Suprapubic skin (tissue), 4 donors: Measurements from ENCODE around the gene IWS1. TPM values are rescaled to one million over a fixed set of nuclear protein-coding genes. Genes with fewer than 3 reads are reported as not detected.

Source experiments
- DNase-seq, 2 donors: peaks; one replicate each; pipeline ENCODE4 v3.0.0-alpha.2; 2019; ENCODE audit warnings: low spot score in 2 of 2
- H3K27ac ChIP-seq: fragments of 200-600 bp; sonication (generic); one replicate; pipeline ENCODE4 v1.5.1; 2019
- H3K27me3 ChIP-seq: fragments of 200-600 bp; sonication (generic); one replicate; pipeline ENCODE4 v1.5.1; 2019
- H3K36me3 ChIP-seq: fragments of 200-600 bp; sonication (generic); one replicate; pipeline ENCODE4 v1.5.1; 2019
- H3K4me1 ChIP-seq: fragments of 200-600 bp; sonication (generic); one replicate; pipeline ENCODE4 v1.5.1; 2019
- H3K4me3 ChIP-seq: fragments of 200-600 bp; sonication (generic); one replicate; pipeline ENCODE4 v1.5.1; 2019; ENCODE audit warnings: mild to moderate bottlenecking
- H3K9me3 ChIP-seq: fragments of 200-600 bp; sonication (generic); one replicate; pipeline ENCODE4 v1.5.1; 2019
- CTCF ChIP-seq, 2 donors: fragments of 200-600 bp in 1 of 2; fragments of 450-650 bp in 1 of 2; sonication (generic) in 1 of 2; IDR thresholded peaks; one replicate each; pipeline ENCODE4 v1.5.1; 2016 to 2019; ENCODE audit warnings: antibody characterized with exemption in 2 of 2, mild to moderate bottlenecking in 1 of 2, moderate library complexity in 1 of 2
- EP300 ChIP-seq: sonication (generic); formaldehyde crosslinking; IDR thresholded peaks from one replicate; pipeline ENCODE4 v1.6.1; 2017; ENCODE audit warnings: antibody characterized with exemption
- POLR2A ChIP-seq, 2 donors: fragments of 450-650 bp; IDR thresholded peaks; one replicate each; pipeline ENCODE4 v1.6.1; 2017; ENCODE audit warnings: antibody characterized with exemption in 2 of 2, mild to moderate bottlenecking in 2 of 2, moderate library complexity in 2 of 2
- POLR2AphosphoS5 ChIP-seq, 3 donors: sonication (generic); formaldehyde crosslinking; IDR thresholded peaks; one replicate each; pipeline ENCODE4 v1.6.1; 2017; ENCODE audit warnings: antibody characterized with exemption in 3 of 3
- WGBS: methylation state at CpG from one replicate; pipeline ENCODE4 v1.1.5; 2018; 5-methylcytosine and 5-hydroxymethylcytosine counted together
- total RNA-seq, 4 donors: library from RNA; depleted of rRNA; stranded (reverse); fragments of >200 nt; gene quantifications; one replicate each; pipeline ENCODE4 v1.1.0, GENCODE V29; 2016

The IWS1 gene
- total RNA-seq, 4 donors from 2014 or later, result 23.2 to 51.4 (median 29.9) TPM

DNA sequence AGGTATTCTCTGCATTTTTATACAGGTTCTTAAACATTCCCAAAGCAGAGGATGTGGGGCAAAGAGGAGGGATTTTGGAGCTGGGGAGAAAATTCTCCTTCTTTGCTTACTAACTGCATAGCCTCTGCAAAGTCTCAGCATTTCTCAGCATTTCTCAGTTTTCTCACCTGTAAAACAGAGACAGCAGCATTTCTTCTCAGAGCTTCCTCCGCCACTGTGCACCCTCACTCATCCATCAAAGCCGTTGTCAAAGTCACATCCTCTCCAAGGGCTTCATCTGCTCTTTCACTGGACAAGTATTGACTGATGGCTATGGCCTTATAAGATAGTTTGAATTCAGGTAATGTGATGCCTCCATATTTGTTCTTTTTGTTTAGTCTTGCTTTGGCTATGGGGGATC is 26.6 kb upstream of the IWS1 start:
- 82% methylated on average over 2 of the region's 2 CpGs for WGBS
- H3K36me3 ChIP-seq, result no peaks in the 10 kb centered on the region
- H3K27me3 ChIP-seq, result no peaks in the 10 kb centered on the region
- H3K4me3 ChIP-seq, result no peak overlapping the region
- no peaks in the 10 kb centered on the region for H3K4me1 ChIP-seq
- peak in 1 of 2 donors; percentile 50 for DNase-seq
- no peak overlapping the region for H3K27ac ChIP-seq
- no peak for TF ChIP-seq POLR2AphosphoS5 (IDR thresholded peaks at IDR 0.05)
- TF ChIP-seq EP300, result no peak
- TF ChIP-seq CTCF (IDR thresholded peaks at IDR 0.05), result no peak
- TF ChIP-seq POLR2A (IDR thresholded peaks at IDR 0.05), result no peak
- H3K9me3 ChIP-seq, result no peaks in the 10 kb centered on the region

GRCh38 chr2:127552336-127552735 is 26.0 kb upstream of the IWS1 start:
- no peaks in the 10 kb centered on the region for H3K36me3 ChIP-seq
- peak in 1 of 2 donors; percentile 62 for DNase-seq
- WGBS, result 78% methylated on average over 6 of the region's 6 CpGs
- H3K27ac ChIP-seq, result no peak overlapping the region
- H3K27me3 ChIP-seq, result no peaks in the 10 kb centered on the region
- TF ChIP-seq POLR2A (IDR thresholded peaks at IDR 0.05) (no peak), CTCF (IDR thresholded peaks at IDR 0.05) (no peak), POLR2AphosphoS5 (IDR thresholded peaks at IDR 0.05) (no peak), EP300 (no peak)
- H3K4me3 ChIP-seq, result no peak overlapping the region
- no peaks in the 10 kb centered on the region for H3K4me1 ChIP-seq
- no peaks in the 10 kb centered on the region for H3K9me3 ChIP-seq

DNA sequence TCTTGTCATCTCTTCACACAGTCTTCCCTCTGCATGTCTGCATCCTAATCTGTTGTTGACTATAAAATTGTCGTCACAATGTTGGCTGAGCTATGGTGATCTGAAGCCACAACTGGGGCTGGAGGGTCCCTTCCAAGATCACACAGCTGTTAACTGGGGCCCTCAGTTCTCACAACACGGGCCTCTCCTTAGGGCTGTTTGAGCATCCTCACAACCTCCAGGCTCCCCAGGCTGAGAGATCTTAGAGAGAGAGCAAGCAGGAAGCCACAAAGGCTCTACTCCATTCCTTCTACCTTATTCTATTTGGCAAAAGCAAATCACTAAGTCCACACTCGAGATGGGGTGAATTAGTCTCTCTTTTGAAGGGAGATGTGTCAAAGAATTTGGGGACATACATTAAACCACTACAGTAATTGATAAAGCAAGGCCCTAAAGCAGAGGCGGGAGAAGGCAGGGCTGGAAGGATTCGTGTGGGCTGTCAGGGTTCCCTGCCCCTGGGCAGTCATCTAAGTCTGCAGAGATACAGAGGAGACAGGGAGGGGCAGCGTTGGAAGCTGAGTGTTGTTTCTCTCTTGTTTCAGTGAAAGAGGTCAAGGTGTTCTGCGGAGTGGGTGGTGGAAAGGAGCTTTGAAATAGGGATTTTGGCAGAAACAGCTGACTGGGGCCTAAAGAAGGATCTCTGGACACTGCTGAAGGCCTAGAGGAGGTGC is 25.1 kb upstream of the IWS1 start:
- DNase-seq, result peak in 1 of 2 donors; percentile 32
- Histone ChIP-seq H3K4me1 (no peaks in the 10 kb centered on the region), H3K27ac (no peak overlapping the region), H3K4me3 (no peak overlapping the region), H3K36me3 (no peaks in the 10 kb centered on the region), H3K27me3 (no peaks in the 10 kb centered on the region), H3K9me3 (no peaks in the 10 kb centered on the region)
- 71% methylated on average over 7 of the region's 7 CpGs for WGBS
- TF ChIP-seq POLR2A (IDR thresholded peaks at IDR 0.05) (no peak), CTCF (IDR thresholded peaks at IDR 0.05) (no peak), EP300 (no peak), POLR2AphosphoS5 (IDR thresholded peaks at IDR 0.05) (no peak)

- Histone ChIP-seq H3K27ac (no peak overlapping the region), H3K36me3 (no peaks in the 10 kb centered on the region), H3K27me3 (no peaks in the 10 kb centered on the region), H3K9me3 (no peaks in the 10 kb centered on the region), H3K4me1 (no peaks in the 10 kb centered on the region), H3K4me3 (no peak overlapping the region)
- 89% methylated on average over 3 of the region's 3 CpGs for WGBS
- no peak for DNase-seq
- no peak for TF ChIP-seq POLR2AphosphoS5 (IDR thresholded peaks at IDR 0.05)
Observed at GRCh38 chr2:127546797-127547196, 20.5 kb upstream of the IWS1 start.

GRCh38 chr2:127545796-127546195 is 19.5 kb upstream of the IWS1 start:
- peak in 1 of 2 donors; percentile 41 for DNase-seq
- H3K9me3 ChIP-seq, result no peaks in the 10 kb centered on the region
- no peak overlapping the region for H3K4me3 ChIP-seq
- no peaks in the 10 kb centered on the region for H3K4me1 ChIP-seq
- no peak for TF ChIP-seq POLR2AphosphoS5 (IDR thresholded peaks at IDR 0.05)
- no peak for TF ChIP-seq CTCF (IDR thresholded peaks at IDR 0.05)
- TF ChIP-seq EP300, result no peak
- TF ChIP-seq POLR2A (IDR thresholded peaks at IDR 0.05), result no peak
- no peak overlapping the region for H3K27ac ChIP-seq
- WGBS, result no CpG with 5 or more reads among the region's 1 CpG
- H3K36me3 ChIP-seq, result no peaks in the 10 kb centered on the region
- H3K27me3 ChIP-seq, result no peaks in the 10 kb centered on the region
